LNCAP (cell line): ENCODE data around the gene PHKG1.

Source experiments
- TF ChIP-seq, protein P1 (sequence below): fragments of 450-650 bp; IDR thresholded peaks from 2 replicates; pipeline ENCODE4 v1.5.1; 2017; ENCODE audit warnings: mild to moderate bottlenecking

Gene PHKG1

GRCh38 chr7:56063882-56064625 lies 28.7 kb downstream of the PHKG1 start, which contains the start of gene SUMF2:
TSS of gene SUMF2 (plus strand) at chr7:56064286. CDS start at chr7:56064312, 26 bp downstream.
- TF ChIP-seq, protein P1, sequence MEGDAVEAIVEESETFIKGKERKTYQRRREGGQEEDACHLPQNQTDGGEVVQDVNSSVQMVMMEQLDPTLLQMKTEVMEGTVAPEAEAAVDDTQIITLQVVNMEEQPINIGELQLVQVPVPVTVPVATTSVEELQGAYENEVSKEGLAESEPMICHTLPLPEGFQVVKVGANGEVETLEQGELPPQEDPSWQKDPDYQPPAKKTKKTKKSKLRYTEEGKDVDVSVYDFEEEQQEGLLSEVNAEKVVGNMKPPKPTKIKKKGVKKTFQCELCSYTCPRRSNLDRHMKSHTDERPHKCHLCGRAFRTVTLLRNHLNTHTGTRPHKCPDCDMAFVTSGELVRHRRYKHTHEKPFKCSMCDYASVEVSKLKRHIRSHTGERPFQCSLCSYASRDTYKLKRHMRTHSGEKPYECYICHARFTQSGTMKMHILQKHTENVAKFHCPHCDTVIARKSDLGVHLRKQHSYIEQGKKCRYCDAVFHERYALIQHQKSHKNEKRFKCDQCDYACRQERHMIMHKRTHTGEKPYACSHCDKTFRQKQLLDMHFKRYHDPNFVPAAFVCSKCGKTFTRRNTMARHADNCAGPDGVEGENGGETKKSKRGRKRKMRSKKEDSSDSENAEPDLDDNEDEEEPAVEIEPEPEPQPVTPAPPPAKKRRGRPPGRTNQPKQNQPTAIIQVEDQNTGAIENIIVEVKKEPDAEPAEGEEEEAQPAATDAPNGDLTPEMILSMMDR = peak; percentile 16; the same call in 1 of the 2 replicates

GRCh38 chr7:56063500-56063881 lies 29.3 kb downstream of the PHKG1 start:
- TF ChIP-seq, protein P1 = no peak

DNA sequence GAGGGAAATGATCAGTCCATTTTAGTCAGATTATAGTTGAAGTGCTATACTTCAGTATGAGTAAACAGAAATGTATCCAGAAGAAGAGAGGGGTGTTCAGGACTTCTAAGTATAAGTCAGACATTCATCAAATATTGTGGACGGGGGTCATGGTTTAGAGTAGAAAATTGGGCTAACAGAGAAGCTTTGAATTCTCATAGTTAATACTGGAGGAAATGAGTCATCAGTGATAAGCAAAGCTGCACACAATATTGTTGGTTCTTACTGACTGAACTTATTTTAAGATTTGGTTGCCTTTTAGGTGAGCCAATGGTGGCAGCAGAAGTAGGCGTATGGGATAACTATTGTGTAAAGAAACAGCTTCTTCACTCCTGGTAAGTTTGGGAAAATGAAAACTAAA lies 30.4 kb downstream of the PHKG1 start:
- TF ChIP-seq, protein P1 = no peak

GRCh38 chr7:56053993-56054392 lies 38.8 kb downstream of the PHKG1 start:
- TF ChIP-seq, protein P1 = no peak

DNA sequence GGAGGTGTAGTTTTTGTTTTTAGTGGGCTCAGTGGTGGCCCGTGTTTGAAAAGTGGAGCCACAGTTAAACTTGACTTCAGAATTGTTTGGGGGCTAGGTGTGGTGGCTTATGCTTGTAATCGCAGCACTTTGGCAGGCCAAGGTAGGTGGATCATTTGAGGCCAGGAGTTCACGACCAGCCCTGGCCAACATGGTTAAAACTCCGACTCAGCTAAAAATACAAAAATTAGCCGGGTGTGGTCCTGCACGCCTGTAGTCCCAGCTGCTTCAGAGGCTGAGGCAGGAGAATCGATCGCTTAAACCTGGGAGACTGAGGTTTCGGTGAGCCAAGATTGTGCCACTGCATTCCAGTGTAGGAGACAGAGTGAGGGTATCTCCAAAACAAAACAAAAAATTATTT lies 39.4 kb downstream of the PHKG1 start:
- TF ChIP-seq, protein P1 = no peak

GRCh38 chr7:56051339-56052191 lies 41.2 kb downstream of the PHKG1 start, which contains the start of the genes CCT6A and PSPH:
TSS of gene CCT6A (plus strand) at chr7:56051765. CDS start at chr7:56051849, 84 bp downstream.
TSS of gene PSPH (minus strand) at chr7:56051444. CDS start at chr7:56021212, 30,232 bp downstream.
- TF ChIP-seq, protein P1 = no peak

GRCh38 chr7:56051053-56051338 lies 41.8 kb downstream of the PHKG1 start:
- TF ChIP-seq, protein P1 = no peak
